A673 (cell line): ENCODE measurements around the gene KLK11. TPM values are rescaled to one million over a fixed set of nuclear protein-coding genes. Genes with fewer than 3 reads are reported as not detected.

Experiments
- BruUV-seq: library from RNA; stranded (reverse); fragments of 400-500 nt; replicated peaks from 2 replicates; lab custom pipeline; 2021; lab: Mats Ljungman, UMichigan
- CTCF ChIA-PET: fragments of 300-600 bp; sonication (Branson Sonifier 250); formaldehyde crosslinking; loops from one replicate; lab custom pipeline; 2022; ENCODE audit warnings: antibody characterized with exemption; lab: Charles Lee
- POLR2A ChIA-PET: fragments of 300-600 bp; sonication (Branson Sonifier 250); formaldehyde crosslinking; loops from one replicate; lab custom pipeline; 2022; ENCODE audit warnings: antibody characterized with exemption; ENCODE audit not compliant: low non-redundant PET; lab: Charles Lee
- DNase-seq: peaks from one replicate; pipeline ENCODE4 v3.0.0-alpha.2; 2015; ENCODE audit warnings: low spot score
- H3K27ac ChIP-seq: fragments of 200-600 bp; sonication (generic); 2 replicates; pipeline ENCODE4 v1.5.1; 2016; ENCODE audit warnings: mixed run types, low read depth, mild to moderate bottlenecking, mixed read lengths, antibody characterized with exemption, low read length; ENCODE audit not compliant: poor library complexity, severe bottlenecking
- H3K27me3 ChIP-seq: fragments of 200-600 bp; sonication (generic); replicated peaks from 2 replicates; pipeline ENCODE4 v1.6.1; 2017; ENCODE audit warnings: mixed run types, low read depth, mild to moderate bottlenecking, mixed read lengths, antibody characterized with exemption, low read length; ENCODE audit not compliant: insufficient read depth, poor library complexity
- H3K36me3 ChIP-seq: fragments of 200-600 bp; sonication (generic); 2 replicates; pipeline ENCODE4 v1.6.1; 2016; ENCODE audit warnings: mixed run types, mild to moderate bottlenecking, mixed read lengths, antibody characterized with exemption, low read length; ENCODE audit not compliant: insufficient read depth, poor library complexity, severe bottlenecking
- H3K4me1 ChIP-seq: fragments of 200-600 bp; sonication (generic); 2 replicates; pipeline ENCODE4 v1.6.1; 2017; ENCODE audit warnings: mixed run types, mild to moderate bottlenecking, mixed read lengths, antibody characterized with exemption, low read length; ENCODE audit not compliant: insufficient read depth, poor library complexity, severe bottlenecking
- H3K4me3 ChIP-seq: fragments of 200-600 bp; sonication (generic); 2 replicates; pipeline ENCODE4 v1.5.1; 2016; ENCODE audit warnings: low read depth, mixed run types, mild to moderate bottlenecking, mixed read lengths, low read length; ENCODE audit not compliant: poor library complexity, severe bottlenecking
- H3K9me3 ChIP-seq: fragments of 200-600 bp; sonication (generic); 2 replicates; pipeline ENCODE4 v1.6.1; 2016; ENCODE audit warnings: mixed run types, low read depth, mild to moderate bottlenecking, mixed read lengths, antibody characterized with exemption, low read length; ENCODE audit not compliant: poor library complexity, severe bottlenecking
- CTCF ChIP-seq: fragments of 300-800, 200-600 bp; sonication (generic); conservative IDR thresholded peaks from 2 replicates; pipeline ENCODE4 v1.5.1; 2017; ENCODE audit warnings: low read depth, mild to moderate bottlenecking, antibody characterized with exemption, low read length, moderate library complexity, mixed read lengths
- EZH2 ChIP-seq: fragments of 200-600 bp; sonication (generic); IDR thresholded peaks from 2 replicates; pipeline ENCODE4 v1.6.1; 2017; ENCODE audit warnings: borderline replicate concordance, low read depth, mild to moderate bottlenecking, mixed read lengths, antibody characterized with exemption, low read length; ENCODE audit not compliant: poor library complexity, severe bottlenecking
- intact Hi-C: fragments of 100-400 bp; cut with micrococcal nuclease; formaldehyde crosslinking; loops from one replicate; pipeline ENCODE4 v1.10.0; 2022; ENCODE audit not compliant: unreplicated experiment
- total RNA-seq: library from RNA; stranded (reverse); gene quantifications from 2 replicates; pipeline ENCODE4 v1.2.3, GENCODE V29; 2021

KLK11 gene
- total RNA-seq, 1 experiment from 2014 or later, result not detected

- ChIA-PET POLR2A (interaction anchor here (0.5 kb wide), 1 partner anchor 458 kb away, joined by 5 read pairs; no protein-coding TSS in a partner anchor), CTCF (no interaction called here)
- Histone ChIP-seq H3K27me3 (peaks cover under 1% of the 10 kb centered on the region), H3K27ac (no peak overlapping the region), H3K9me3 (no peaks in the 10 kb centered on the region), H3K4me3 (no peak overlapping the region), H3K36me3 (no peaks in the 10 kb centered on the region), H3K4me1 (no peaks in the 10 kb centered on the region)
- no peak for DNase-seq
- intact Hi-C loops, result no loop called here
- no TSS peak for BruUV-seq
- TF ChIP-seq CTCF, result no peak
- TF ChIP-seq EZH2, result no peak
Measured at GRCh38 chr19:51047031-51047335, 20.6 kb upstream of the KLK11 start.

- no peaks in the 10 kb centered on the region for H3K9me3 ChIP-seq
- H3K27ac ChIP-seq, result no peak overlapping the region
- TF ChIP-seq CTCF (no peak), EZH2 (no peak)
- no peaks in the 10 kb centered on the region for H3K36me3 ChIP-seq
- intact Hi-C loops, result no loop called here
- no peaks in the 10 kb centered on the region for H3K27me3 ChIP-seq
- ChIA-PET CTCF (no interaction called here), POLR2A (no interaction called here)
- H3K4me3 ChIP-seq, result no peak overlapping the region
- no peak for DNase-seq
- no peaks in the 10 kb centered on the region for H3K4me1 ChIP-seq
- no TSS peak for BruUV-seq
Measured at GRCh38 chr19:51044327-51044726, 17.9 kb upstream of the KLK11 start.

GRCh38 chr19:51043497-51043896 lies 17.1 kb upstream of the KLK11 start:
- POLR2A ChIA-PET, result no interaction called here
- CTCF ChIA-PET, result no interaction called here
- no TSS peak for BruUV-seq
- Histone ChIP-seq H3K9me3 (no peaks in the 10 kb centered on the region), H3K27me3 (no peaks in the 10 kb centered on the region), H3K36me3 (no peaks in the 10 kb centered on the region), H3K27ac (no peak overlapping the region), H3K4me3 (no peak overlapping the region), H3K4me1 (no peaks in the 10 kb centered on the region)
- DNase-seq, result no peak
- intact Hi-C loops, result no loop called here
- TF ChIP-seq CTCF (no peak), EZH2 (no peak)
